ENCODE results near the gene CNTNAP3B.
"Not testable (repeated sequence)": the region's sequence is repeated elsewhere in the genome, so short reads cannot be mapped to it uniquely, and the experiment has no call there.

CNTNAP3B gene

DNA sequence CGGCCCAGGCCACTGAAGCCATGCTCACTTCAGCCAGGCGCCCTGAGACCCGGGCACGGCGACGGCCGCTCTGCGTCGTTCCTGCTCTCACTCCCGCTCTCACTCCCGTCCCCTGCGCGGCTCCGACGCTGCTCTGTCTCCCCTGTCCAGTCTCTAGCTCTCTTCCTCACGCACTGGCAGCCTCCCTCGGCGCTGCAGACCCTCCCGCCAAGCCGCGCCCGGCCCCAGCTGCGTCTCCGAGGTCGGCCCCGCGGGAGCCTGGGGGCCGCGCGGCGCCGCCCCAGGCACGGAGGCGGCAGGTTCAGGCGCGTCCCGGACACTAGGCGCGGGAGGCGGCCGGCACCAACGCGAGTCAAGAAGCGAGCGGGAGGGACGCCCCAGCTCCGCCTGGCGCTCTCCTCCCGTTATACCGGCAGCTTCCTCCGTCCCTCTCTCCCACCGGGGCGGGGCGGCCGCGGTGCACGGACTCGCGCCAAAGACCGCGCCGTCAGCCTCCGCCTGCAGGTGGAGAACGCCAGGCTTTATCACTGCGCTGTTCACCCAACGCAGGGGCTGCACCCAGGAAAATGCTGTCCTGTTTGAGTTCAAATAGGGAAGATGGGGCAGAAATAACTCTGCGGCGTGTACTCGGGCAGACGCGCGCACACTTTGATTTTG lies at the start of gene CNTNAP3B:
Gene CNTNAP3B (minus strand): TSS at position 354 of the 657 bp plus-strand sequence. CDS start 332 bp downstream, at position 22.
- DNase-seq (ENCODE audit: low read depth); H3K4me3 ChIP-seq (ENCODE audit: low read length): not testable (repeated sequence)

DNA sequence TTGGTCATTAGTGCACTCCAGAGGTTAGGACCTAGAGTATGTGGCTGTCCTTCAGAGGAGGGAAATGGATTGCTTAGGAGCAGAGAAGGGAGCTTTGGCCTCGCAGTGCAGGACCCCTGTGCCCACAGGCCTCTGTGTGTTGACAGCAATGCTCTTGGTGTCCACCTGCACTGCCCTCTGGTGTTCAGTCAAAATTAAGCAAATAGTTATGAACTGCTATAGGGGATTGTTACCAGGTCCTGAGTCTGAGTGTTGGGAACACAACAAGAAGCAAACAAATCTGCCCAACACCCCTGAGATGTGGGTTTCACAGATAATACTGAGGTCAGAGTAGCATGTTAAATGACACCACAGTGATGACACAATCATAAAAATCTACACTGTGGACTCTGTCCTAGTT lies 31.1 kb upstream of the CNTNAP3B start:
- not testable (repeated sequence) for DNase-seq (ENCODE audit: low read depth); H3K4me3 ChIP-seq (ENCODE audit: low read length)

DNA sequence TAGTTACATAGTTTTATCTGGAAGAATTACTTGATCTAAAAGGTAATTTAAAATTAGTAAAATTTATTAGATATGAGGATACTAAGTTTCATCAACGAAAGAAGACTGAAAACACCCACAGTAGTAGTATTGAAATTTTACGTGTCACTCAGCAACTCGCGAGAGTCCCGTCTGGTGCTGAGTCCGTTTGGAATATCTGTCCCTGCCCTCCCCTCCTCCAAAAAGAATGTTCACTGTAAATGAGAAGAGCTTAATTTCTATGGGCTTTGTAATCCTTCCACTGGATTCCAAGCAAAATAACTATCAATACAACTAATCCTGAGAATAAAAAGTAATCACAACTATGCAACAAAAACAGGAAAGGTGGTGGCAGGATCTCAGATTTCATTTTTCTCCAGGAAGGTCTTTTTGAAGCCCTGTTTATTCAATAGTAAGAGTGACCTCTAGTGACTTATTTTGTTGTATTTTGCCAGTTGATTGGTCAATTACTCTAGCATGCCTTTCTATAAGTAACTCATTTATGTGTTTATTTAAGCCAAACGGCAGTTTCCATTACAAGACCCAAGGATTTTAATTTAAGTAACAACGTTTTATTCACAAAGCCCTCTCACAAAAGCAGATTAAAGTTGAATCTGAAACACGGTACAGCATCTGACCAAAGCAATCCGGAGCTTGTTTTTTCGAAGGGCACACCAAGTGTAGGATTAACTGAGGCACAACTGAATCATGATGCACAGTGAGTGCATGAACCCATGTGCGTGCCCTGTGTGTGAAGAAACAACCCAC lies 2.0 kb downstream of the CNTNAP3B start:
- not testable (repeated sequence) for DNase-seq (ENCODE audit: low read depth); H3K4me3 ChIP-seq (ENCODE audit: low read length)

DNA sequence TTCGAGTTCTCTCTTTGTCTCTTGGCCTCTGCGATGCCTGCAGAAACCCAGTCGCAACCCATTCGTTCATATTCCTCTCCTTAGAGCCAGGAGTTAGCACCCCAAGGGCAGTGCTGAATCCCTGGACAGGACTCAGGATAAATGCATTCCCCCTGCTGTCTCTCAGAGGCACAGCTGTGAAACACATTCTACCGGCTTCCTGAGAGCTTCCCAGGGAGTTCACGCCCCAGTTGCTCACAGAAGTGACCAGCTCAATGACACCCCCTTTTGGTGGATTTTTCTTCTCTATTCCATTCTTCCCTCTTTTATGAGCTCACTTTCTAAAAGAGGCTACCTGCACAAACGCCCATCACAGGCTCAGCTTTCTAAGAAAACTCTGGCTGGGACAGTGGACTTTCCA lies 8.2 kb downstream of the CNTNAP3B start:
- not testable (repeated sequence) for DNase-seq (ENCODE audit: low read depth); H3K4me3 ChIP-seq (ENCODE audit: low read length)

DNA sequence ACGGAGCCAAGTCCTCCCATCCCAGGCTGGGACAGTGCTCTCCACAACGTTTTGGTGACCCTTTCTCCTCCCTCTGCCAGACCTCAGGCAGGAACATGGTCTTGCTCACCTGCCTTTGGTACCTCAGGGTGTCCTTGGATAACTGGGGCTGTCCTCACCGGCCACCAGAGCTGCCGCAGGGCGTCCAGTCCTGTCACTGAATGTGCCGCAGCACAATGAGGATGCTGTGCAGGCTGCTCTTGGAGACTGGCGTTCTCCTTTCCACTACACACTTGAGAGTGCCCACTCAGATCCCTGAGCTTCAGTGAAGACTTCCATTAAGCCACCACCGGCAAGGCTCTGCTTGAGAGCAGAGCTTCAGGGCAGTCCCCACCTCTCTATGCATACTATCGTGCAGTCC lies 33.3 kb downstream of the CNTNAP3B start:
- H3K4me3 ChIP-seq (ENCODE audit: low read length); DNase-seq (ENCODE audit: low read depth): not testable (repeated sequence)

DNA sequence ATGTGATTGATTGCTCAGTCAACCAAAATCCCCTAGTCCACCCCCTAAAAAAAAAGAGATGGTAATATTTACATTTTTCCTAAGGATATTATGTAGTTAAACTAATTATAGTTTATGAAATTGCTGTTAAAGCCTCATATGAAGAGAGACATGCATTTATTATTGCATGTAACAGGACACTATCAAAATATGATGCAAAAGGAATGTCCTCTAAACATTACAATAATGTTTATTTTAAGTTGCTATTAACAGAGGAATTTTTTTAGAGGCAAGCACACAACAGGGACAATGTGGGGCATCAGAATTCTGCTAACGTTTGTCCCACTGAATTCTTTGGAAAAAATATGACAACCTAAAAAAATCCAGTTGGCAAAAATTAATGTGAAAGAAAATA lies 44.7 kb downstream of the CNTNAP3B start:
- DNase-seq (ENCODE audit: low read depth); H3K4me3 ChIP-seq (ENCODE audit: low read length): not testable (repeated sequence)

DNA sequence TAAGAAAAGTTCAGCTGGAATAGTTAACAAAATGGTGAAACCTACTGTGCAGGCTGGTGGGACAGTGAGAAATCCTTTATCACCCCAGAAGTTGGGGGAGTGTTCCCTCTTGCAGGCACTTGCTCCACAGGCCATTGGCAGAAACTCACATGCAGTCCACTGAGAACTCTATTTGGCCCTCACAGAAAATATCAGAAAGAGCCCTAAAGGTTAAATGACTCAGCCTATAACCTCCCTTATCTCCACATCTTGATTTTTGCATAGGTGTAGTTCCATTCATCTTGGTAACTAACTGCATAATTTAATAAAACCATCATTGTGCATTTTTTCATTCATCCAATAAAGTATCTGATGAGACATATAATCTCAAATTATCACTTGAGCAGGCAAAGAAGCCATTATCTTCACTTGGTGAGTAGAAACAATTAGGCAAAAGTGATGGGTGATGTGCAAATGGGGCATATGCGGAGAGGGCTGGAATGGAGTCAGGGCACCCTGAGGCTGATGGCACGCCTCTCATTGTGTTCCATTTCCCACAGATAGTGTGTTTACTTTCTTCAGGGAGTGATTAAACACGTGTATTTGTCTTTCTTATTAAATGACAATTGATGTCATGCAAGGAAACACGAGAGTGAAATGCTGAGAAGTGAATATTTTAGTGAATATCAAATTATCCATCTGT lies 45.2 kb downstream of the CNTNAP3B start:
- H3K4me3 ChIP-seq (ENCODE audit: low read length); DNase-seq (ENCODE audit: low read depth): not testable (repeated sequence)

DNA sequence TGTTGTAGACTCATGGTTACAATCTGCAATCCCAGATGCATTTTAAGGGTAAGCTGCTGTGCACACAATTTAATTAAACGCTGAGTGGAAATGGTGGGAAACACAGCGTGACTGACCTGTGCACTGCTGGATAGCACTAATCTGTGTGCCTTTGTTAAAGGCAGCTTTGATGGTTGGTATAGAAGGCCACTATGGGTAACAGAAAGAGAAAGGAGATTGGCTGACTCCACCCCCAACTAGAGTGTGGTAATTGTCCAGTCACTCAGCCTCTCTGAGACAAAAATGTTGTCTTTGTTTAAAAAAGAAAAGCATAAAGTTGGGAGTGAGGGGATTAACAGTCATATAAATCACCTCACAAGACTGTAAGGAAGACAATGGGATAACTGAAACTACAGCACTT lies 48.9 kb downstream of the CNTNAP3B start:
- not testable (repeated sequence) for H3K4me3 ChIP-seq (ENCODE audit: low read length); DNase-seq (ENCODE audit: low read depth)

DNA sequence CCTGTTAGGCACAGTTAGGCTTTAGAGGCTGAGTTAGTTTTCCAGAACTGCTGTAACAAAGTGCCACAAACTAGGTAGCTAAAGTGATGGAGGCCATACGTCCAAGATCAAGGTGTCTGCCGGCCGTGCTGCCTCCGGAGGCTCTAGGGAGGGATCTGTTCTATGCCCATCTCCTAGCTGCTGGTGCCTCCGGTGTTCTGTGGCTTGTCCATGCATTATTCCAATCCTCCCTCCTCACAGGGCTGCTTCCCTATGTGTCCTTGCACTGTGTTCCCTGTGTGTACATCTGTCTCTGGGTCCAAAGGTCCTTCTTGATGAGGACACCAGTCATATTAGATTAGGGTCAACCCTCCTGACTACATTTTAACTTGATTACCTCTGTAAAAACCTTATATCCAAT lies 54.4 kb downstream of the CNTNAP3B start:
- DNase-seq (ENCODE audit: low read depth); H3K4me3 ChIP-seq (ENCODE audit: low read length): not testable (repeated sequence)

DNA sequence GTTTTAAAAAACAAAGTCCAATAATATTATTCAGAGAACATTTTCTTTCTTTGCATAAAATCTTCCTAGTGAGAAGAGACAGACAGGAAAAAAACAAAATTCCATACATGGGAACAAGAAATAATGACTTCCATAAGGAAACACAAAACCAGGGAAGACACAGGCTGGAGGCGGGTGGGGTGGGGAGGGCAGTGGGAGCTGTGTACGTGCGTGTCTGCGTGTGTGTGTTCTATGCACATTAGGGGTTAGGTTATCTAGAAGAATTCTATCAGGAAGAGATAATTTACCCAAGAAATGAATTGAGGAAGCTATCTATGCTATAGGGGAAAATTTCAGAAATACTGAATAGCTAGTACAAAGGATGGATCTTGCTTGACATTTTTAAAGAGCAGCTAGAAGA lies 58.2 kb downstream of the CNTNAP3B start:
- not testable (repeated sequence) for DNase-seq (ENCODE audit: low read depth); H3K4me3 ChIP-seq (ENCODE audit: low read length)

DNA sequence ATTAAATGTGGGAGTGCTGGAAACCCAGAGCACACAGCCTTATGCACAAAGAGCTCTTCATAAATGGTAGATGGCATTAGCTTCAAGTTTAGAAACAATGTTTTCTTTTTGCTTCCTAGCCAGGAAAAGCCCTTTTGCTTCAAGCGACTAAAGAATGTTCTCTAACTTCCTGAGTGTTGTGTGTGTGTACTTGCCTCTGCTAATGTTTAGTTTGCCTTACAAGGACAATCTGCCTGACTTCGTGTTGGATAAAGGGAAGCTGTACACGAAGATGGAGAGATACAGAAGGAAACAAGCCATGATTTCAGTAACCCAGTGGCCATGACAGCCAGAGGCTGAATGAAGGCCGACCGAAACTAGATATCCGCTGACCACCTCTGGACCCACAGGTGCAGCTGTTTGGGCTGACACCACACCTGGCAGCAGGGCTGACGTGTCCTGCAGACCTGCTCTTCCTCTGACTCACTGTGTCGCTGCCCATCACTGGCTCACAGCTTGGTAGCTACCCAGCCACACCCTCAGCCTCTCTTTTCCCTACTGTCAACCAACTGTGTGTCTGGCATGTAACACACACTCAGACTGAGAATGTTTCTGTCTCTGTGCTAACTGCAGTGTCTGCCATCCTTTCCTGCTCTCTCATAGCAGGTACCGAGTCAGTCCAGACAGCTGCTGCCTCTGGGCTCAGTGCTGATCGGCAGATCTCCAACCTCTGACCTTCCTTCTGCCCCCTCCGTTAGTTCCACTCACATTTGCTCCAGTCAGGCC lies 59.0 kb downstream of the CNTNAP3B start:
- DNase-seq (ENCODE audit: low read depth): not testable (repeated sequence)

DNA sequence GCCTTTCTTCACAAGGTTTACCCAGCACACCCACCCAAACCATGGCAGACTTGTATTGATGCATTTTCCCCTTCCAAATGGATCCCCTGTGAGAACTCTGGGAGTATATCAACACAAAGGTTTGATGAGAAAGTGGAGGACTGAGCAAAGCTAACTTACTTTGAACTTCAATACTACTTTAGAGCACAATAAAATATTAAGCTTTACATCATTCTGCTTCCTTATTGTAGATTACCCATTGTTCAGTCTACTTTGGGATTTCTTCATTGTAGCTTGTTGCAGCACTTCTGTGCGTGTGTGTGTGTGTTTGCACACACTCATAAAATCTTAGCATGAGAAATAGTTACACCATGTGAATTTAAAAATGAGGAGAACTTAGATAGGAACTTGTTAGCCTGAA lies 75.4 kb downstream of the CNTNAP3B start:
- H3K4me3 ChIP-seq (ENCODE audit: low read length); DNase-seq (ENCODE audit: low read depth): not testable (repeated sequence)

More for the DNA sequence above, 59.0 kb downstream of the CNTNAP3B start:
- not testable (repeated sequence) for H3K4me3 ChIP-seq (ENCODE audit: low read length)

DNA sequence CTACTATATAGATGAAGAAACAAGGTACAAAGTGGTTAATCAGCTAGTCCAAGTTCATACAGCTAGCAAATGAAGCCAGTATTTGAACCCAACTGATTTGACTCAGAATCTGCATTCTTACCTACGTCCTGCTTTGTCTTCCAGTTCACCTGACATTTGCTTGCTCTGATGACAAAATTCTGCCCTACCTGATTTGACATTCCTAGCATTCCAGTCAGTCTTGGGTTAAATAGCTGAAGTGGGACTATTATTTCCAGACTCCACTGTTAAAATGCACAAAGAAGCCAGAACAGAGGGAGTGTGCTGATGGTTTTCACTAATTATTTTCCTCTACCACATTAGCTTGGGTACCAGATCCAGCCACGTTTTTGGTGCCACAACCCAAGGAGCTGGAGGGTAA lies 78.5 kb downstream of the CNTNAP3B start:
- not testable (repeated sequence) for DNase-seq (ENCODE audit: low read depth); H3K4me3 ChIP-seq (ENCODE audit: low read length)

DNA sequence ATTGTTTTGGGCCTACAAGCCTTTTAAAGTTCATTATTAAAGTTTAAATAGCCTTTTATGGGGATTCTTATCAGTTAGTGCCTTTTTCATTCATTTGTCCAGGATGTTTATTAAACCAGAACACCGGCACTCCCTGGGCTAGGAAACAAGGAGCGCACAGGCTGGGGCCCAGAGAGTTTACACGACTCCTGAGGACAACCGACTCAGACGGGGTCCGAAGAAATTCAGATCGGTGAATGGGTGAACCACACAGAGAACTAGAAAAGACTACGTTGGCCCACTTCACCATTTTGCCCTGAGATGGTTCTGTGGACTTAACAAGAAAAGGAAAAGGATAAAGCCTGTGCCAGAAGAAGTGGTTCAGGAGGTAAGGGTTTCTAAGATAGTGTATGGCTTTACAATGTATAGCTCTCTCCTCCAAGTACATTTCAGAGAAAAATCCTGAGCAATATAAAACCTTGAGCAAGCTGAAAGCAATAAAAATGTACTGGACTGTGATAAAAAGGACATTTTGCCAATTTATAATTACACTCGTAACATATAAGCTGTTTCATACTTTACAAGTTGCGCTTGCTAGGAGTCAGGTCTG lies 84.7 kb downstream of the CNTNAP3B start:
- DNase-seq (ENCODE audit: low read depth); H3K4me3 ChIP-seq (ENCODE audit: low read length): not testable (repeated sequence)

DNA sequence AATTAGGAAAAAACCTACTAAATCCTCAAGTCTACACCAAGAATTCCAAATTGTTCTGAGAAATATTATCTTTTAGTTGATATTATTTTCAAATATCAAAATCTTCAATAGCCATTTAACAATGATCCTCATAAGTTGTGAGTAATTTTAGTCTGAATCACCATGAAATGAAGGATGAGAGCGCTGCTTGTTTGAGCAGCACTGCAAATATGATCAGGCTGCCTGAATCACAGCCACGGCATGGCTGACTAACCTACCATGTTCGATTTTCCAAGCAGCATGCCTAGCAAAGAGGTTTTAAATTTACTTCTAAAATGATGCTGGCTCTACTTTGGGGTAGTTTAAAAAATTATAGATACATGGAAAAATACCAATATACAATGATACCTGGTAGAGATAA lies 95.7 kb downstream of the CNTNAP3B start:
- H3K4me3 ChIP-seq (ENCODE audit: low read length); DNase-seq (ENCODE audit: low read depth): not testable (repeated sequence)

DNA sequence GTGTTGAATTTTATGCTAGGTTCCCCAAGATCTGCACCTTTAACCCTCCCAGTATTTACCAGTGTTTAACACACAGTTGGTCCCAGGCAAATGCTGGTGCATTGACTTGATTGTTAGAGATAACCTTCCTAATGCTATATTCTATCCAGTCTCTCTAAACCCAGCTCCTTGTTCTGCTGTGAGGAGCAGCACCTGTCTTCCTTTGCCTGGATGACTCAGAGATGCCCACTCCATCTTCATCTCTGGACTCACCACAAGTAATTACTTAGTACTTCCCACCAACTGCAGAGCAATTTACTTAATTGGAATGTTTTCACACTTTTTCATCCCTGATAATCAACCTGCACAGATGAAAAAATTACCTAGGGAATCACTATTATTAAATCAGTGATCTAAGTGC lies 108.6 kb downstream of the CNTNAP3B start:
- DNase-seq (ENCODE audit: low read depth): not testable (repeated sequence)

DNA sequence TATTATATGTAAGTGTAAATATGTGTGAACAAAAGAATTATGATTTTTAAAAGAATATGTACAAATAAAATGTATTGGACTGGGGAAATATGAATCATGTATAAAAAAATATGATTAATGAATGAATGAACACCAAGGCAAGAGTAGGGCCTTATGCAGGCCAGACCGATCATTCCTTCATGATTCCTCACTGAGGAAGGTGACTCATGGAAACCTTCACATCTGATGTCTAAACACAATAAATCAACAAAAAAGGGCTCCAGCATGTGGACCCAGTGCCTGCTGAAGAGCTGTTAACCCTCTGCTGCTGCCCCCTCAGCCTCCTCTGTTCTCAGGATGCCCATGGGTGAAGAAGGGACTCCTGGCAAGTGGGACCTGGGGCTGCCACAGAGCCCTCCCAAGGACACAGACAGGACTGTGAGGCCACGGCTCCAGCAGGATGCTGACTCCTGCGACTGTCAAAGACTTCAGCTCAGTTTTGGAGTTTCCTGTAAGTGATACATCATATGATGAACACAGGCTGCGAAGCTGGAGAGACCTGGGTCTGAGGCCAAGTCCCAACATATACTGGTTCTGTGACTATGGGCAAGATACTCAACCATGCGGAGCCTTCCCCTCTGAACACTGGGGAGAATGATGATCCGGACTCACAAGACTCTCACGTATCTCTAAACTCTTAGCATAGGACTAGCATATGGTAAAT lies 110.9 kb downstream of the CNTNAP3B start:
- DNase-seq (ENCODE audit: low read depth): peak; percentile 0
- not testable (repeated sequence) for H3K4me3 ChIP-seq (ENCODE audit: low read length)

More for the DNA sequence above, 108.6 kb downstream of the CNTNAP3B start:
- not testable (repeated sequence) for H3K4me3 ChIP-seq (ENCODE audit: low read length)

DNA sequence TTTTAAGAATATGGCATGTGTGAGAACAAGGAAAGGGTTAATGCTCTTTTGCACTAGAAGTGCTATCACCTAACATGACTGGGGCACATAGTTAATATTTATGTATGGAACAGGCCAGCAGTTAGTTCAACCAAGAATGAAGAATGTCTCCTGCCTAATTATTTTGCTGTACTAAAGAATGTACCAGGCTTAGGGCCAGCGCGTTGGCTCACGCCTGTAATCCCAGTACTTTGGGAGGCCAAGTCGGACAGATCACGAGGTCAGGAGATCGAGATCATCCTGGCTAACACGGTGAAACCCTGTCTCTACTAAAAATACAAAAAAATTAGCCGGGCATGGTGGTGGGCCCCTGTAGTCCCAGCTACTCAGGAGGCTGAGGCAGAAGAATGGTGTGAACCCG lies 114.9 kb downstream of the CNTNAP3B start:
- not testable (repeated sequence) for DNase-seq (ENCODE audit: low read depth); H3K4me3 ChIP-seq (ENCODE audit: low read length)

DNA sequence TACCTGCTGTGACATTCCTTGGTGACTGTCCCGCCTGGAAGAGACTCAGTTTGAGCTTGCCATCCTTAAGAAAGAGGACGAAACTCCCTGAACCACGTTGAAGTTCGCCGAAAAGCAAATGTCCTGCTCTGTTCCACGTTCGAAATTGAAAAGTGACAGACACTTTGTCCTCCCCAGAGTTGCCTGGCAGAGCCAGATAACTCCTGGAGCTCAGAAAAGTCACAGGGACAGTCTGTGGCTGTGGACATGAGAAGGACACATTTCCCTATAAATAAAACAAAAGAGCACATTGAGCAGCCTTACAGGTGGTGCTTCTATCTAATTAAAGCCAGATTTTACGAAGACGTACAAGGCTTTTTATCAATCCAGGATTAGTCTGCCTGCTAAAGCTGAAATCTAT lies 137.6 kb downstream of the CNTNAP3B start:
- DNase-seq (ENCODE audit: low read depth): not testable (repeated sequence)

More for the DNA sequence above, 137.6 kb downstream of the CNTNAP3B start:
- H3K4me3 ChIP-seq (ENCODE audit: low read length): not testable (repeated sequence)

All from AG10803 (cell line).